Mammary microvascular endothelial cell (primary cell): Measurements from ENCODE around the gene TMEM237. TPM values are rescaled to one million over a fixed set of nuclear protein-coding genes. Genes with fewer than 3 reads are reported as not detected.

Experiments
- total RNA-seq: library from RNA; depleted of rRNA; stranded (reverse); fragments of >200 nt; gene quantifications from 2 replicates; pipeline ENCODE4 v1.2.3, GENCODE V29; 2015

The TMEM237 gene, protein sequence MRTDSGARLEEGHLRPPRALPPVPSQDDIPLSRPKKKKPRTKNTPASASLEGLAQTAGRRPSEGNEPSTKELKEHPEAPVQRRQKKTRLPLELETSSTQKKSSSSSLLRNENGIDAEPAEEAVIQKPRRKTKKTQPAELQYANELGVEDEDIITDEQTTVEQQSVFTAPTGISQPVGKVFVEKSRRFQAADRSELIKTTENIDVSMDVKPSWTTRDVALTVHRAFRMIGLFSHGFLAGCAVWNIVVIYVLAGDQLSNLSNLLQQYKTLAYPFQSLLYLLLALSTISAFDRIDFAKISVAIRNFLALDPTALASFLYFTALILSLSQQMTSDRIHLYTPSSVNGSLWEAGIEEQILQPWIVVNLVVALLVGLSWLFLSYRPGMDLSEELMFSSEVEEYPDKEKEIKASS
- total RNA-seq = 38.1 and 49.4 TPM in 2 replicates

DNA sequence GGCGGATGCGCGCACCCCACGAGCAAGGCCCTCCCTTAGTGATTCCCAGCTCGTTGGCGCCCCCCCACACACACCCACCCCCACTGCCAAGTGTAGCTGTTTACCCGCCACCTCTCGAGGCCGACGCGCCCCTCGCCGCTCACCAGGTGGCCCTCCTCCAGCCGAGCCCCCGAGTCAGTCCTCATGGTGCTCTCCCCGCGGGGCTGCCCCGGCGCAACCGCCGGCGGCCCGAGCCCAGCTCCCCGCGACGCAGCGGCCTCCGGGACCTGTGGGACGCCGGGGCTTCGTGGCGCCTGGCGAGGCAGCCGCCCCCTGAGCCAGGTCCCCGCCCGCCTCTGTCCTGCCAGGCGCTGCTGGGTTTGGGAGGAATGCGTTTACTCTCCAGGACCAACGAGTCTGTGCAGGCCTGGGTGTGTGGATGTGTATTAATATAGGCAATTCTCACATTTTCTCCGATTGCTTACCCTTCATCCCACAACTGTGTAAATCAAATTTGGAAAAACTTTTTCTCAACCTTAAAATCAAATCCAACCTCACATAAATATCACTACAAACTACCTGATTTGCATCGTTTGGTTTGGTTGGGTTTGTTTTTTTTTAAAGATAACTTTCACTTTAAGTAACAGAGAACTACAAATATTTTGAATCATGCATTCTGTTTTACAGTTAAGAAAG, at the start of gene TMEM237:
TSS of gene TMEM237 (minus strand) at position 288 of the 675 bp plus-strand sequence. CDS start at position 185, 103 bp downstream.

Other genes starting within 250 kb of the TMEM237 start
- 22.8 and 28.5 TPM in 2 replicates for gene TRAK2, start 192.0 kb downstream of the TMEM237 start, total RNA-seq
- 29.9 and 32.0 TPM in 2 replicates for gene STRADB, start 191.8 kb downstream of the TMEM237 start, total RNA-seq
- 8.3 and 13.2 TPM in 2 replicates for gene MPP4, start 55.1 kb upstream of the TMEM237 start, total RNA-seq
- gene ALS2, start 137.4 kb upstream of the TMEM237 start, total RNA-seq = 18.2 and 20.8 TPM in 2 replicates
- gene CDK15, start 163.0 kb upstream of the TMEM237 start, total RNA-seq = 0.07 TPM in 1 of 2 replicates, not detected in the other